Activated CD8-positive, alpha-beta T cell treated with anti-CD3 and anti-CD28 coated beads for 36 hours (primary cell): Measurements from ENCODE around the gene CCDC137. TPM values are rescaled to one million over a fixed set of nuclear protein-coding genes. Genes with fewer than 3 reads are reported as not detected.
A peak's percentile ranks its signal among the peaks of the same experiment; 100 is the strongest.

Experiments
- ATAC-seq: fragments of 200-7000 bp; cut with Tn5 transposase; one replicate; pipeline ENCODE4 v1.10.0; 2021; ENCODE audit warnings: mild to moderate bottlenecking, moderate library complexity
- CTCF ChIA-PET: fragments of 350-600 bp; sonication (Branson Sonifier 250); formaldehyde crosslinking; loops from one replicate; lab custom pipeline; 2021; ENCODE audit warnings: antibody characterized with exemption; lab: Charles Lee
- POLR2A ChIA-PET: fragments of 350-600 bp; sonication (Branson Sonifier 250); formaldehyde crosslinking; loops from one replicate; lab custom pipeline; 2021; ENCODE audit warnings: antibody characterized with exemption; lab: Charles Lee
- DNase-seq: peaks from one replicate; pipeline ENCODE4 v3.0.0-alpha.2; 2020
- H3K27ac Mint-ChIP-seq: one replicate; pipeline ENCODE4 v1.8.0; 2021; ENCODE audit warnings: mild to moderate bottlenecking, mixed read lengths
- H3K27me3 Mint-ChIP-seq: one replicate; pipeline ENCODE4 v1.8.0; 2021; ENCODE audit warnings: mixed read lengths
- H3K36me3 Mint-ChIP-seq: one replicate; pipeline ENCODE4 v1.8.0; 2021; ENCODE audit warnings: low read depth, mixed read lengths
- H3K4me1 Mint-ChIP-seq: one replicate; pipeline ENCODE4 v1.8.0; 2021; ENCODE audit warnings: low read depth, mixed read lengths
- H3K4me3 Mint-ChIP-seq: one replicate; pipeline ENCODE4 v1.8.0; 2021; ENCODE audit warnings: mild to moderate bottlenecking, moderate library complexity, mixed read lengths
- H3K9me3 Mint-ChIP-seq: one replicate; pipeline ENCODE4 v1.8.0; 2021; ENCODE audit warnings: mixed read lengths
- intact Hi-C: fragments of 100-400 bp; cut with micrococcal nuclease; formaldehyde crosslinking; loops from one replicate; pipeline ENCODE4 v1.10.0; 2022
- total RNA-seq, 2 experiments: library from RNA; stranded (reverse); gene quantifications; one replicate each; pipeline ENCODE4 v1.2.3, GENCODE V29; 2021
- TF ChIP-seq, protein P1 (sequence below): fragments of 200-600 bp; IDR thresholded peaks from one replicate; pipeline ENCODE4 v1.8.0; 2022; ENCODE audit warnings: antibody characterized with exemption, mild to moderate bottlenecking

The CCDC137 gene
- total RNA-seq, 2 experiments from 2014 or later: 34.1 to 37.2 TPM

DNA sequence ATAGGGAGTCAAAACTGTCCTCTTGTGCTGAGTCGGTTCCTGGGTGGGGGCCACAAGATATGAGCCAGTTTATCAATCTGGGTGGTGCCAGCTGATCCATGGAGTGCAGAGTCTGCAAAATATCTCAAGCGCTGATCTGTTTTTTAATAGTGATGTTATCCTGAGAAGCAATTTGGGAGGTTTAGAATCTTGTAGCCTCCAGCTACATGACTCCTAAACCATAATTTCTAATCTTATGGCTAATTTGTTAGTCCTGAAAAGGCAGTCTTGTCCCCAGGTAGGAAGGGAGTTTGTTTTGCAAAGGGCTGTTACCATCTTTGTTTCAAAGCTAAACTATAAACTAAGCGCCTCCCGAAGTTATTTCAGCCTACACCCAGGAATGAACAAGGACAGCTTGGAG, 27.9 kb upstream of the CCDC137 start:
- Mint-ChIP-seq H3K9me3 (no peaks in the 10 kb centered on the region), H3K27ac (peak overlapping the region; percentile 28), H3K4me3 (peak overlapping the region; percentile 39), H3K4me1 (peaks cover 15% of the 10 kb centered on the region), H3K36me3 (peaks cover 4% of the 10 kb centered on the region), H3K27me3 (no peaks in the 10 kb centered on the region)
- CTCF ChIA-PET: interaction anchor here (0.9 to 1.2 kb wide), 3 partner anchors 24 to 37 kb away, joined by 3 to 4 read pairs (median 4); no protein-coding TSS in a partner anchor
- intact Hi-C loops: no loop called here
- DNase-seq: no peak
- POLR2A ChIA-PET: no interaction called here
- TF ChIP-seq, protein P1, sequence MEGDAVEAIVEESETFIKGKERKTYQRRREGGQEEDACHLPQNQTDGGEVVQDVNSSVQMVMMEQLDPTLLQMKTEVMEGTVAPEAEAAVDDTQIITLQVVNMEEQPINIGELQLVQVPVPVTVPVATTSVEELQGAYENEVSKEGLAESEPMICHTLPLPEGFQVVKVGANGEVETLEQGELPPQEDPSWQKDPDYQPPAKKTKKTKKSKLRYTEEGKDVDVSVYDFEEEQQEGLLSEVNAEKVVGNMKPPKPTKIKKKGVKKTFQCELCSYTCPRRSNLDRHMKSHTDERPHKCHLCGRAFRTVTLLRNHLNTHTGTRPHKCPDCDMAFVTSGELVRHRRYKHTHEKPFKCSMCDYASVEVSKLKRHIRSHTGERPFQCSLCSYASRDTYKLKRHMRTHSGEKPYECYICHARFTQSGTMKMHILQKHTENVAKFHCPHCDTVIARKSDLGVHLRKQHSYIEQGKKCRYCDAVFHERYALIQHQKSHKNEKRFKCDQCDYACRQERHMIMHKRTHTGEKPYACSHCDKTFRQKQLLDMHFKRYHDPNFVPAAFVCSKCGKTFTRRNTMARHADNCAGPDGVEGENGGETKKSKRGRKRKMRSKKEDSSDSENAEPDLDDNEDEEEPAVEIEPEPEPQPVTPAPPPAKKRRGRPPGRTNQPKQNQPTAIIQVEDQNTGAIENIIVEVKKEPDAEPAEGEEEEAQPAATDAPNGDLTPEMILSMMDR: no peak
- no peak for ATAC-seq

DNA sequence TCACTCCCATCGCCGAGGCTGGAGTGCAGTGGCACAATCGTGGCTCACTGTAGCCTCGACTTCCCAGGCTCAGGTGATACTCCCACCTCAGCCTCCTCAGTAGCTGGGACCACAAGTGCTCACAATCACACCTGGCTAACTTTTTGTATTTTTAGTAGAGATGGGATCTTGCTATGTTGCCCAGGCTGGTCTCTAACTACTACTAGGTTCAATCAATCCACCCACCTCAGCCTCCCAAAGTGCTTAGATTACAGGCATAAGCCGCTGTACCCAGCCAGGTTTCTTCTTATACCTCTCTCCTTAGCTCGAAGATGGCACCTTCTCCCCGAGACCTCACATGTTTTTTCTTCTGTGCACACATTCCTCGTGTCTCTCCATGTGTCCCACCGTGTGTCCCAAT, 26.5 kb upstream of the CCDC137 start:
- peaks cover 4% of the 10 kb centered on the region for H3K36me3 Mint-ChIP-seq
- CTCF ChIA-PET: no interaction called here
- intact Hi-C loops: no loop called here
- DNase-seq (no peak), ATAC-seq (no peak)
- no peaks in the 10 kb centered on the region for H3K27me3 Mint-ChIP-seq
- H3K4me3 Mint-ChIP-seq: no peak overlapping the region
- peaks cover 13% of the 10 kb centered on the region for H3K4me1 Mint-ChIP-seq
- TF ChIP-seq, protein P1: no peak
- H3K9me3 Mint-ChIP-seq: no peaks in the 10 kb centered on the region
- no peak overlapping the region for H3K27ac Mint-ChIP-seq
- POLR2A ChIA-PET: interaction anchor here (0.6 kb wide), 1 partner anchor 10 kb away, joined by 3 read pairs; no protein-coding TSS in a partner anchor

DNA sequence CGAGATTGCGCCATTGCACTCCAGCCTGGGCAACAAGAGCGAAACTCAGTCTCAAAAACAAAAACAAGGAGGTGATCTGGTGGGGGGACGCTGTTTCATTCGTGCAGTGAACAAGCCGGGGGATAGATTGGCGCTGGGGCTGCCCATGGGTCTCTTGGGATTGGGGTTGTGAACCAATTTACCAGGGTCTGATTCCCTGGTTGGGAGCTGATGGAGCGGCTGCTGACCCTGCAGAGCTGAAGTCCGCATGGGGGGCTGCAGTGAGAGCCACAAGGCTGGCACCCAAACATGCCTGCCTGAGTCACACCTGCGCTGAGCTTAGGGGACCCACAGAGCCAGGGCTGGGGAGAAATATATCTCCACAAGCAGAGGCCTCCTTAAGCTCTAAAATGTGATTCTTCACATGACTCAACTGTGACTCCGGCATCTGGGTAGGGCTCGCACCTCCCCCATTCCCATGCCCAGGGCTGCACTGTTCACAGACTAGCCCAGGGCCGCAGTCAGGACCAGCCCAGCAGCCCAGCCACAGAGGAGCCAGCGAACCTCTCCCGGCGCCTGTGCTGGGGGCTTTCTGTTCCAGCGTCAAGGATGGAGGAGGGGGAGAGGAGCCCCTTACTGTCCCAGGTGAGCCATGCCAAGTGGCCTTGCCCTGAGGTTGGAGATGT, 24.6 kb upstream of the CCDC137 start:
- DNase-seq: no peak
- H3K4me3 Mint-ChIP-seq: no peak overlapping the region
- no peak overlapping the region for H3K27ac Mint-ChIP-seq
- intact Hi-C loops: no loop called here
- ChIA-PET CTCF (no interaction called here), POLR2A (no interaction called here)
- TF ChIP-seq, protein P1: no peak
- no peaks in the 10 kb centered on the region for H3K9me3 Mint-ChIP-seq
- H3K4me1 Mint-ChIP-seq: peaks cover 3% of the 10 kb centered on the region
- H3K36me3 Mint-ChIP-seq: no peaks in the 10 kb centered on the region
- H3K27me3 Mint-ChIP-seq: no peaks in the 10 kb centered on the region
- no peak for ATAC-seq

DNA sequence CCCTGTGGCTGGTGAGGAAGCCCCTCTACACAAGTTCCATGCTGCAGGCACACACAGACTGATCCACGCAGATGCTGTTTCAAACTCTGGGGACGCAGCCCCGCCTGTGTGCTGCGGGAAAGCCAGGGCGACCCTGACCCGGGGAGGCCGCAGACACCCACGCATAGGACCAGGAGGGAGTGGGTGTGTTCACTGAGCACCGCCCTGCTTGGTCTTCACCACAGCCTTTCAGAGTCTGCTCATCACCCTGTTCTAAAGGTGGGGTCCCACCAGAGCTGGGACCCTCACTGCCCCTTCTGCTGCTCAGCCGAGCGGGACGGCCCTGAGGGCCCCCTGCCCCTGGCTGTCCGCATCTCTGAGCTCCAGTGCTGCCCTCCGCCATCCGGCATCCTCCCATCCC, 22.0 kb upstream of the CCDC137 start:
- Mint-ChIP-seq H3K4me1 (no peaks in the 10 kb centered on the region), H3K27me3 (peaks cover 12% of the 10 kb centered on the region), H3K36me3 (peaks cover 2% of the 10 kb centered on the region), H3K27ac (no peak overlapping the region), H3K4me3 (no peak overlapping the region), H3K9me3 (no peaks in the 10 kb centered on the region)
- ATAC-seq (no peak), DNase-seq (no peak)
- intact Hi-C loops: no loop called here
- POLR2A ChIA-PET: interaction anchor here (1.0 to 1.4 kb wide), 2 partner anchors 10 to 21 kb away, joined by 3 to 5 read pairs; no protein-coding TSS in a partner anchor
- CTCF ChIA-PET: no interaction called here
- TF ChIP-seq, protein P1: no peak
